ENCODE data around the gene RNF213.

DNA sequence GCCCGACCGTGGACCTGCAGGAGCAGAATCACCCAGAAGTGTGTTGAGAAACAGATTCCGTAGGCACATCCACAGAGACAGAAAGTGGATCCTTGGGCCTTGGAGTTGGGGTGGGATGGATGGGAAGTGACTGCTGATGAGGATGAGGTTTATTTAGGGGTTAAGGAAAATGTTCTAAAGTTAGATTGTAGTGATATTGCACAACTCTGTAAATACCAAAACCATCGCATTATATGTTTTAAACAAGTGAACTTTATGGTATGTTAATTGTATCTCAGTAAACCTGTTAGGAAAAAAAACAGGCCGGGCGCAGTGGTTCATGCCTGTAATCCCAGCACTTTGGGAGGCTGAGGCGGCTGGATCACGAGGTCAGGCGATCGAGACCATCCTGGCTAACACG is 157.9 kb downstream of the RNF213 start:
- TF ChIP-seq, protein P1, sequence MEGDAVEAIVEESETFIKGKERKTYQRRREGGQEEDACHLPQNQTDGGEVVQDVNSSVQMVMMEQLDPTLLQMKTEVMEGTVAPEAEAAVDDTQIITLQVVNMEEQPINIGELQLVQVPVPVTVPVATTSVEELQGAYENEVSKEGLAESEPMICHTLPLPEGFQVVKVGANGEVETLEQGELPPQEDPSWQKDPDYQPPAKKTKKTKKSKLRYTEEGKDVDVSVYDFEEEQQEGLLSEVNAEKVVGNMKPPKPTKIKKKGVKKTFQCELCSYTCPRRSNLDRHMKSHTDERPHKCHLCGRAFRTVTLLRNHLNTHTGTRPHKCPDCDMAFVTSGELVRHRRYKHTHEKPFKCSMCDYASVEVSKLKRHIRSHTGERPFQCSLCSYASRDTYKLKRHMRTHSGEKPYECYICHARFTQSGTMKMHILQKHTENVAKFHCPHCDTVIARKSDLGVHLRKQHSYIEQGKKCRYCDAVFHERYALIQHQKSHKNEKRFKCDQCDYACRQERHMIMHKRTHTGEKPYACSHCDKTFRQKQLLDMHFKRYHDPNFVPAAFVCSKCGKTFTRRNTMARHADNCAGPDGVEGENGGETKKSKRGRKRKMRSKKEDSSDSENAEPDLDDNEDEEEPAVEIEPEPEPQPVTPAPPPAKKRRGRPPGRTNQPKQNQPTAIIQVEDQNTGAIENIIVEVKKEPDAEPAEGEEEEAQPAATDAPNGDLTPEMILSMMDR (IDR thresholded peaks at IDR 0.05): no peak
- no peak for TF ChIP-seq POLR2A (IDR thresholded peaks at IDR 0.05)
